GM12801 (cell line): Measurements from ENCODE around the gene RUSF1.

Source experiments
- CTCF ChIP-seq: IDR thresholded peaks from one replicate; pipeline ENCODE4 v1.5.1; 2011; ENCODE audit warnings: control low read depth; ENCODE audit not compliant: insufficient read length; ENCODE audit errors: extremely low read depth

The RUSF1 gene

GRCh38 chr16:31487720-31488467 is 20.3 kb downstream of the RUSF1 start:
- TF ChIP-seq CTCF: no peak

- no peak for TF ChIP-seq CTCF
These were observed 21.0 kb downstream of the RUSF1 start for GRCh38 chr16:31487071-31487719.

GRCh38 chr16:31486045-31486444 is 22.1 kb downstream of the RUSF1 start:
- no peak for TF ChIP-seq CTCF

- no peak for TF ChIP-seq CTCF
These were observed 22.6 kb downstream of the RUSF1 start for GRCh38 chr16:31485571-31485970.

- no peak for TF ChIP-seq CTCF
These were observed 23.6 kb downstream of the RUSF1 start for GRCh38 chr16:31484491-31485171.

GRCh38 chr16:31483081-31483480 is 25.1 kb downstream of the RUSF1 start, which contains the start of gene SLC5A2:
Gene SLC5A2 (plus strand): TSS chr16:31483123. CDS start chr16:31483137, 14 bp downstream.
- no peak for TF ChIP-seq CTCF

GRCh38 chr16:31480851-31481536 is 27.2 kb downstream of the RUSF1 start:
- TF ChIP-seq CTCF: no peak
